GM11168 (cell line): ENCODE results near the gene MAML1.
"Not testable (repeated sequence)": the region's sequence is repeated elsewhere in the genome, so short reads cannot be mapped to it uniquely, and the experiment has no call there.

Experiments
- in situ Hi-C: fragments of 300-500 bp; cut with MboI; formaldehyde crosslinking; loops from one replicate; pipeline ENCODE4 v1.12.0; 2022; ENCODE audit warnings: low sequenced_read_pairs; ENCODE audit not compliant: unreplicated experiment

The MAML1 gene

DNA sequence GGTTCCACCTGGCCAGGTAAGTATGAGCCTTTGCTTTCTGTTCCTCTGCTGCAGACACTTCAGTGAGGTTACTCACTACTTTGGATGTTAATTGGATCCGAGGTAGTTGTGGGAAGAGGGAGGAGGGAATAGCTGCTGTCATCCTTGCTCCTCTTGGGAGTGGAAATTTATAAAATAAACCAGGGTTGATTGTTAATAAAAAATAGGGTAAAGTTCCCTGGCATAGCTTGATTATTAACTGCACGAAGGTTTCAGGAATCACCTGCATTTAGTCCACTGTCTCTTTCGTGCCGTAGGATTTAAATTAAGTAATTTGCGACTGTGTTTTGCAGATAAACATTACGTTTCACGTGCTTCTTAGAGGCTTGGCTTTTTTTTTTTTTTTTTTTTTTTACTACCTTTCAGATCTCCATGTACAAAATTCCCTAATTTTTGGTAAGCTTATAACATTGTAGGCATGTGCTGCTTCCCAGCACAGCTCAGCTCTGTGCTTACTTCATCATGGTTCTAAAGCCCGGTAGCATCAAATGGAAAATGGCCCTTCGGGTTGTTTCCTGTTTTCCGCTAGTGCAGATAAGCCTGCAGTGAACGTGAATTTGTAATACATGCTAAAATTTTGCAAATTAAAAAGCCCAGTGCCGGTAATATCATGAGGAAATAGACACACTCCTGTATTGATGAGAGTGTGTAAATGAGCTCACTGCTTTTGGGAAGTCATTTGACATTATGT lies 34.3 kb downstream of the MAML1 start:
- in situ Hi-C loops, result no loop called here

GRCh38 chr5:179767496-179768100 lies 35.0 kb downstream of the MAML1 start:
- in situ Hi-C loops, result no loop called here

- in situ Hi-C loops, result no loop called here
Observed at GRCh38 chr5:179768326-179769085, 35.9 kb downstream of the MAML1 start.

- in situ Hi-C loops, result no loop called here
Observed at GRCh38 chr5:179769271-179769670, 36.6 kb downstream of the MAML1 start.

DNA sequence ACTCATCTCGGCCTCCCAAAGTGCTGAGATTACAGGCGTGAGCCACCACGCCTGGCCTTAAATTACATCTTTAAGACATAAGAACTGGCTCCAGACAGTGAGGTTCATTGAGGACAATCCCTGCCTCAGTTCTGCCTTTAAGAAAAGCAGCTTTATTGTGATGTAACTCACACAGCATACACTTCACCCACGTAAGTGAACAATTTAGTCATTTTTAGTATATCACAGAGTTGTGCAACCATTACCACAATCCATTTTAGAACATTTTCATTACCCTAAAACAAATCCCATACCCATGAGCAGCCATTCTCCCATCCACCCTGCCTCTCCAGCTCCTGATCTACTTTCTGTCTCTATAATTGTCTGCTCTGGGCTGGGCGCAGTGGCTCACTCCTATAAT lies 37.2 kb downstream of the MAML1 start:
- in situ Hi-C loops, result no loop called here

GRCh38 chr5:179771311-179771895 lies 38.8 kb downstream of the MAML1 start:
- in situ Hi-C loops, result no loop called here

- in situ Hi-C loops, result no loop called here
Observed at GRCh38 chr5:179772351-179772750, 39.7 kb downstream of the MAML1 start.

DNA sequence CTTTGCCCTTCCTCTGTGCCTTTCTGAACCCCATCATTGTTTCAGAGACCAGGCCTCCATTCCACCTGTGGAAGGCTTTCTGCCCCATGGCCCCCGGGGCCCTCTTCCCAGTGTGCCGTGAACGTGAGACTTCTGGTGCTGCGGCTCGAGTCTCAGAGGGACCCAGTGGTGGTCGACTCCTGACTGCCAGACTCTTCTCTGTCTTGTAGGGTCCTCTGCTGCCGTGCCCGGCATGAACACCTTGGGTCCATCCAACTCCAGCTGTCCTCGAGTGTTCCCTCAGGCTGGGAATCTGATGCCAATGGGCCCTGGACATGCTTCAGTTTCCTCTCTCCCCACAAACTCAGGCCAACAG lies 41.0 kb downstream of the MAML1 start:
- in situ Hi-C loops, result no loop called here

- in situ Hi-C loops, result no loop called here
Observed at GRCh38 chr5:179774442-179774841, 41.8 kb downstream of the MAML1 start.

DNA sequence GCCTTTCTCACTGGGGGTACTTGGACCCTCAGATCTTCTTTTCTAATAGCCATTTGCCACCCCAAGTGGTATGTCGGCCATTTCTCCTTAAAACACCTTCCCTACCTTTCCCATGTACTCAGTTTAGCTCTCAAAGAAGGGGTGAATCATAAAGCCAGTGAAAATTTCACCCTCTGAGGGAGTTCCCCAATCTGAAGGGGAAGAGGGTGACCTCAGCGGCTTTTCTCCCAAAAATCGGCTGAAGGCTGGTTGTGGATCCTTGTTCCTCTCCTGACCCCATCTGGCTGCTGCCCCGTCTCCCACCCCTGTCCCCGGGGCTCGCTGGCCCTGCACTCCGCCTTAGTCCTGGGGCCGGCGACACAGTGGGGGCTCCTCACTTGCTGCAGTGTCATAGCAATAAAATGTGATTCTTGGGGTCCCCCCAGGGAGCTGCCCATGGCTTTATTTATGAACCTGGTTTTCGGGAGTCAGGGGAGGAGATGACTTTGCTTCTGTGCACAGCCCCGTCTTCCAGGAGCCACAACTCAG lies 43.9 kb downstream of the MAML1 start:
- in situ Hi-C loops, result no loop called here

GRCh38 chr5:179777456-179777855 lies 44.8 kb downstream of the MAML1 start:
- in situ Hi-C loops, result no loop called here

DNA sequence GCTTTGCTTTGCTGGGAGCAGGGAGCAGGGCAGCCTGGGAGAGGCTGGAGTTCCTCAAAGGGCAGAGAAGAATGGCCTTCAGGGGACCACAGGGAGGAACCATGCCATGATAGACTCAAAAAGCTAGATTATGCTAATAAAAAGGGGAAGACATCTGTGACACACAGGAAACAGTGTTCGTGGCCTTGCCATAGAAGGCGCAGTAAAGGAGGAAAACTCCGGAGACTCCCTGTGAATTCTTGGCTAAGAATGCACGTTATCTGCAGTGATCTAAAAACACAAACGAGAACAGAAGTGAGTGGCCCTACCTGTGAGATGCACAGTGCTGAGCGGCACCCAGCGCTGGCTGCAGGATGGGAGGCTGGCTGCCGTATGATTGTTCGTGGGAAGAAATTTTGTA lies 45.3 kb downstream of the MAML1 start:
- in situ Hi-C loops, result no loop called here

DNA sequence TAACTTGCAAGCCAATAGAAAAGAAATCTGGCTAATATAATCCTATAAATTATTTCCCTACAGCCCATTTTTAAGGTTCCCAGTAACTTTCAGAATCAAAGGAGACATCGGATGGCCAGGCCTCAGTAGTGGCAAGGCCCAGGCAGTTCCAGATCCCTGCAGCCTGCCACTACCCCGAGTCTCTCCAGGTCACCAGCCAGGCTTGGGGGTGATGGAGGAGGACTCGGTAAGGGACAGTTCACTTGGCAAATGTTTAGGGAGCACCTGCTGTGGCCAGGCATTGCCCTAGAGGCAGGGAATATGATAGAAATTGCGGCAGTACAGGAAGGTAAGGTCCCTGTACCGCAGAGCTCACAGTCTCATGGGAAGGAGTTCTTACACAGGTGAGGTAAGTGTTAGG lies 46.0 kb downstream of the MAML1 start:
- in situ Hi-C loops, result no loop called here

DNA sequence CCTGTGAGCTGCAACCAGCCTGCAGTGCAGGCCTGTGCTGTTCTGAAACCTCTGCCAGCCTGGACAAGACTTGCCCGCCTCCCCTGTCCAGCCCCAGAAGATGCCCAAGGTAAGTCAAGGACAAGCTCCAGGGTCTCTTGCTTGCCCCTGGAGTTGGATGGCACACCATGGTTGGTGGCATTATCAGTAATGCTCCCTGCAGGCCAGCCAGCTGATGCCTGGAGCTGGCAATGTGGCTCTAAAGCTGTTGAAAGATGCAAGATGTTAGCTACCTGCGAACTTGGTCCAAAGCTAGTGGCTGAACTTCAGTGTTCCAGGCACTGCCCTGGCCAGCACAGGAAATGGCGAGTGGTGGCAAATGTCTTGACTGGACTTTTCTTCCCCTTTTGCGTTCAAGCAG lies 47.2 kb downstream of the MAML1 start:
- in situ Hi-C loops, result no loop called here

DNA sequence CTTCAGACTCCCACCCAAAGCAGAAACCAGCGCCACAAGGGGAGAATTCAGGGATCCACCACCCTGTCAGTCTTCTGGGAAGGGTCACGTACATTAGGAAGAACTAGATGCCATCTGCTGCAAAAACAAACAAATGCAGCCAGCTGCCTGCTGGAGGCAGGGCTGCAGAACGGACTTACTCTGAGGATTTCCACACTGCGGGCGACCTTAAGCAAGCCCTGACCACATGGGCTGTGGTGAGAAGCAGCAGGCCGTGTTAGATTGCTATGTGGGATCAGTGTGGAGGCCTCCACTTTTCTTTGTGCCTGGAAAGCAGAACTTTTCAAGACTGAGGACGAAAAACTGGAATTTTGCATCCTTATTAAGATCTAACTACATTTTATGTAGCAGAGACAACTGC lies 47.7 kb downstream of the MAML1 start:
- in situ Hi-C loops, result no loop called here

GRCh38 chr5:179781846-179782245 lies 49.2 kb downstream of the MAML1 start:
- in situ Hi-C loops, result no loop called here

GRCh38 chr5:179783128-179783527 lies 50.5 kb downstream of the MAML1 start:
- in situ Hi-C loops, result no loop called here

GRCh38 chr5:179786861-179787260 lies 54.2 kb downstream of the MAML1 start:
- in situ Hi-C loops, result no loop called here

DNA sequence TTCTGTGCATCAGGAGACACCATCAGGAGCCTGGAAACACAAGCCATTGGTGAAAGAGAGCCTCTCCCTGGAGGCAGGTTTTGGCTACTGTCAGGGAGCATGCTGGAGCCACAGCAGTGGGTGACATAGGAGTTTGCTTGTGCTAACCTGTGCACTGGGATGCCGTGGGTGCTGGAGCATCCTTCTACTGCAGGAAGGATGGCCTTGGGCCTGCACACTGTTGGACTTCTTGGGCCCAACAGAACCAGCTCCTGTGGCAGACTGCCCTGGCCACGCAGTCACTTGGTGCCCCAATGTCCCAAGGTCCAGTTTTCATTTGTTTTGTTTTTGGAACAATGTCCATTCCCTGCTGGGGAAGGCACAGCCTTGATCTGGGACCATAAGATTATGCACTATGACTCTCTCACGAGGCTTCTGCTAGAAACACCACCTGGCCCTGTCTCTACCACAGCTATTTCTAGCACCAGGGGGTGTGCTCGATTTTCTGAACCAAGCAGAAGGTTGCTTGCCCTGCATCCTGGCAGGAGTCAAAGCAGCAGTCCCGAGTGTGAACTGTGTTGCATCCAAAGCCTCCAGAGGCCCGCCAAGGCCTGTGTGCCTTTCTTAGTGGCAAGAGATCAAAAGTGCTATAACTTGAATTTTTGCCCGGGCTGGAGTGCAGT lies 55.7 kb downstream of the MAML1 start:
- in situ Hi-C loops, result no loop called here

GRCh38 chr5:179789278-179789677 lies 56.7 kb downstream of the MAML1 start:
- in situ Hi-C loops, result not testable (repeated sequence)
